H54 (cell line): ENCODE results near the gene CELA2A.
"Not testable (repeated sequence)": the region's sequence is repeated elsewhere in the genome, so short reads cannot be mapped to it uniquely, and the experiment has no call there.

ENCODE experiments used
- DNase-seq: peaks from one replicate; pipeline ENCODE4 v3.0.0; 2011; ENCODE audit warnings: low spot score, mixed read lengths; ENCODE audit not compliant: insufficient read length
- FAIRE-seq: peaks from 3 replicates; lab custom pipeline; 2011; peaks lifted over from hg19 to GRCh38; lab: Jason Lieb, UNC
- POLR2A ChIP-seq: IDR thresholded peaks from 2 replicates; pipeline ENCODE4 v1.6.1; 2011; ENCODE audit warnings: low read depth, mild to moderate bottlenecking, low read length

CELA2A gene

GRCh38 chr1:15444468-15445389 lies 11.8 kb upstream of the CELA2A start:
- no peak for TF ChIP-seq POLR2A
- no peak for DNase-seq
- FAIRE-seq: no peak

- FAIRE-seq (no peak), DNase-seq (no peak)
- no peak for TF ChIP-seq POLR2A
These were observed 11.0 kb upstream of the CELA2A start for GRCh38 chr1:15445390-15446122.

- TF ChIP-seq POLR2A: no peak
- FAIRE-seq (no peak), DNase-seq (no peak)
These were observed 10.3 kb upstream of the CELA2A start for GRCh38 chr1:15446212-15446611.

GRCh38 chr1:15448877-15449462 lies 7.6 kb upstream of the CELA2A start:
- FAIRE-seq: no peak
- TF ChIP-seq POLR2A: no peak
- no peak for DNase-seq

GRCh38 chr1:15449567-15449966 lies 7.0 kb upstream of the CELA2A start:
- no peak for DNase-seq
- no peak for FAIRE-seq
- no peak for TF ChIP-seq POLR2A

- no peak for FAIRE-seq
- no peak for DNase-seq
- TF ChIP-seq POLR2A: no peak
These were observed 5.4 kb upstream of the CELA2A start for GRCh38 chr1:15451014-15451722.

GRCh38 chr1:15452216-15452615 lies 4.3 kb upstream of the CELA2A start:
- DNase-seq (no peak), FAIRE-seq (no peak)
- no peak for TF ChIP-seq POLR2A

- no peak for TF ChIP-seq POLR2A
- DNase-seq (no peak), FAIRE-seq (no peak)
These were observed 3.5 kb upstream of the CELA2A start for GRCh38 chr1:15452866-15453571.

- DNase-seq (no peak), FAIRE-seq (no peak)
- TF ChIP-seq POLR2A: no peak
These were observed 2.8 kb upstream of the CELA2A start for GRCh38 chr1:15453734-15454133.

- TF ChIP-seq POLR2A: no peak
- DNase-seq (no peak), FAIRE-seq (peak; percentile 27)
These were observed 2.3 kb upstream of the CELA2A start for GRCh38 chr1:15454256-15454655.

GRCh38 chr1:15455522-15455921 lies 1.0 kb upstream of the CELA2A start:
- DNase-seq (no peak), FAIRE-seq (no peak)
- no peak for TF ChIP-seq POLR2A

GRCh38 chr1:15457585-15457984 lies 1.1 kb downstream of the CELA2A start:
- FAIRE-seq (no peak), DNase-seq (no peak)
- no peak for TF ChIP-seq POLR2A

GRCh38 chr1:15458388-15458787 lies 1.9 kb downstream of the CELA2A start:
- DNase-seq, FAIRE-seq: not testable (repeated sequence)
